Inflammatory macrophage treated with lipopolysaccharide for 1 hour (primary cell): ENCODE results near the gene PTPRN2.

ENCODE experiments used
- DNase-seq, 2 donors: peaks; one replicate each; pipeline ENCODE4 v3.0.0-alpha.2; 2020 to 2022

Gene PTPRN2

GRCh38 chr7:157845203-157845835 lies 742.3 kb downstream of the PTPRN2 start:
- no peak for DNase-seq

- no peak for DNase-seq
These were observed 743.0 kb downstream of the PTPRN2 start for GRCh38 chr7:157844611-157845010.

- DNase-seq = no peak
These were observed 743.5 kb downstream of the PTPRN2 start for GRCh38 chr7:157844141-157844540.

- DNase-seq = no peak
These were observed 744.1 kb downstream of the PTPRN2 start for GRCh38 chr7:157843336-157844140.

GRCh38 chr7:157841773-157842370 lies 745.8 kb downstream of the PTPRN2 start:
- no peak for DNase-seq

- no peak for DNase-seq
These were observed 746.5 kb downstream of the PTPRN2 start for GRCh38 chr7:157840914-157841772.

GRCh38 chr7:157840174-157840913 lies 747.3 kb downstream of the PTPRN2 start:
- DNase-seq = no peak

GRCh38 chr7:157839672-157840167 lies 747.9 kb downstream of the PTPRN2 start:
- no peak for DNase-seq

- no peak for DNase-seq
These were observed 748.4 kb downstream of the PTPRN2 start for GRCh38 chr7:157839226-157839625.

GRCh38 chr7:157837561-157837960 lies 750.1 kb downstream of the PTPRN2 start:
- DNase-seq = no peak

GRCh38 chr7:157837047-157837446 lies 750.6 kb downstream of the PTPRN2 start:
- DNase-seq = no peak

GRCh38 chr7:157834501-157835163 lies 753.0 kb downstream of the PTPRN2 start:
- DNase-seq = no peak

- DNase-seq = no peak
These were observed 754.6 kb downstream of the PTPRN2 start for GRCh38 chr7:157832866-157833607.

- no peak for DNase-seq
These were observed 755.2 kb downstream of the PTPRN2 start for GRCh38 chr7:157832421-157832820.

- DNase-seq = no peak
These were observed 755.6 kb downstream of the PTPRN2 start for GRCh38 chr7:157832006-157832405.

GRCh38 chr7:157831143-157831905 lies 756.3 kb downstream of the PTPRN2 start:
- DNase-seq = no peak

GRCh38 chr7:157830331-157830730 lies 757.3 kb downstream of the PTPRN2 start:
- DNase-seq = no peak

- no peak for DNase-seq
These were observed 758.1 kb downstream of the PTPRN2 start for GRCh38 chr7:157829491-157829890.

- DNase-seq = no peak
These were observed 758.7 kb downstream of the PTPRN2 start for GRCh38 chr7:157828881-157829280.

- no peak for DNase-seq
These were observed 759.4 kb downstream of the PTPRN2 start for GRCh38 chr7:157828190-157828589.
